ENCODE measurements around the gene METTL16. TPM values are rescaled to one million over a fixed set of nuclear protein-coding genes. Genes with fewer than 3 reads are reported as not detected.

The METTL16 gene
- total and polyA plus RNA-seq, 2 of the 4 experiments (the other 2 are of a cell fraction) = 11.8 to 15.4 TPM

DNA sequence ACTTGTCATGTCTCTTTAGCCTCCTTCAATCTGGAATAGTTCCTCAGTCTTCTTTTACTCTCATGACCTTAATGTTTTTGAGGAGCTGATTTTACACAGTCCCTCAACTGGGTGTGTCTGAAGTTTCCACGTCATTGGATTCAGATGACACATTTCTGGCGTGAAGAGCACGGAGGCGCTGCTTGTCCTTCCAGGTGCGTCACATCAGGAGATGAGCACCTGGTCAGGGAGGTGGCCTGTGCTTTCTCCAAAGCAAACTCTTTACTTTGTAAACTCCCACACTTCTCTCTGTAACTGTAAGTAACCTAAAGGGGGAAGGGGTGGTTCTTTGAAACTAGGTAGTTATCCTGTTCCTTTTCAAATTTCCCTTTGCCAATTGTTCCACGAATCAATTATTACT, 58.4 kb downstream of the METTL16 start:
- H4K91ac ChIP-seq (ENCODE audit: insufficient read depth, low read depth, low read length) = no peak overlapping the region
- H2BK120ac ChIP-seq (ENCODE audit: low read depth, low read length) = no peak overlapping the region
- ChIA-PET CTCF (interaction anchor here (0.6 kb wide), 1 partner anchor 200 kb away, joined by 3 read pairs; no protein-coding TSS in a partner anchor), POLR2A (ENCODE audit: unreplicated experiment) (no interaction called here)
- H2AK9ac ChIP-seq (replicated peaks; ENCODE audit: low read depth, low read length, poor library complexity) = no peak overlapping the region
- H3K27ac ChIP-seq (ENCODE audit: insufficient read depth, low read length) = no peak overlapping the region
- H3K36me3 ChIP-seq (ENCODE audit: control insufficient read depth, insufficient read depth, low read length) = peaks cover 3% of the 10 kb centered on the region; the same call in 1 of the 2 replicates
- no peak overlapping the region for H2BK15ac ChIP-seq (ENCODE audit: low read depth, low read length)
- no peak overlapping the region for H3K4me2 ChIP-seq (ENCODE audit: low read depth, low read length)
- no peak overlapping the region; the same call in 1 of the 2 replicates for H2AK5ac ChIP-seq (ENCODE audit: low read depth, low read length)
- no peak overlapping the region for H3K14ac ChIP-seq (replicated peaks; ENCODE audit: low read depth, low read length)
- H4K5ac ChIP-seq (ENCODE audit: low read depth, low read length) = no peak overlapping the region
- peaks cover 14% of the 10 kb centered on the region for H3K9me1 ChIP-seq (ENCODE audit: insufficient read depth, low read length)
- peaks cover 3% of the 10 kb centered on the region; the same call in 1 of the 2 replicates for H3K4me1 ChIP-seq (ENCODE audit: control insufficient read depth, insufficient read depth, low read length)
- H4K8ac ChIP-seq (ENCODE audit: low read depth in 2 of 2, low read length in 2 of 2) = no peak overlapping the region
- no peaks in the 10 kb centered on the region for H3K9me3 ChIP-seq (ENCODE audit: control insufficient read depth, insufficient read depth, low read length)
- intact Hi-C loops (cut with micrococcal nuclease) = loop anchor here (10.0 kb wide), 1 partner anchor 141 kb away; the partner anchor contains the start of gene PAFAH1B1
- no peaks in the 10 kb centered on the region for H3K27me3 ChIP-seq (ENCODE audit: control insufficient read depth, insufficient read depth, low read length)
- dilution Hi-C loops (cut with HindIII; ENCODE audit: low sequenced_read_pairs, unreplicated experiment) = no loop called here
- H2BK5ac ChIP-seq (ENCODE audit: low read depth, low read length, poor library complexity, severe bottlenecking) = no peak overlapping the region
- no peak for DNase-seq
- in situ Hi-C loops (cut with MboI; ENCODE audit: low sequenced_read_pairs) = no loop called here
- no TSS peak for BruUV-seq (replicated peaks)
- TF ChIP-seq USF2 (IDR thresholded peaks at IDR 0.05; ENCODE audit: low read depth, low read length) (no peak), MXI1 (IDR thresholded peaks at IDR 0.05; ENCODE audit: borderline replicate concordance, low read depth, low read length) (no peak), RCOR1 (IDR thresholded peaks at IDR 0.05; ENCODE audit: insufficient replicate concordance, low read length) (no peak), CHD1 (IDR thresholded peaks at IDR 0.05; ENCODE audit: low read depth, low read length) (no peak), RFX5 (IDR thresholded peaks at IDR 0.05; ENCODE audit: low read depth, low read length) (no peak), BHLHE40 (IDR thresholded peaks at IDR 0.05; ENCODE audit: low read depth, low read length) (no peak), NFE2L2 (IDR thresholded peaks at IDR 0.05; ENCODE audit: low read depth, low read length) (no peak), CTCF (conservative IDR thresholded peaks at IDR 0.05; ENCODE audit: low read depth, low read length) (no peak), CEBPB (IDR thresholded peaks at IDR 0.05; ENCODE audit: low read depth, low read length) (no peak), POLR2A (IDR thresholded peaks at IDR 0.05; ENCODE audit: low read depth, low read length) (no peak), RAD21 (IDR thresholded peaks at IDR 0.05; ENCODE audit: low read length) (no peak)
- TF ChIP-seq, protein P1, sequence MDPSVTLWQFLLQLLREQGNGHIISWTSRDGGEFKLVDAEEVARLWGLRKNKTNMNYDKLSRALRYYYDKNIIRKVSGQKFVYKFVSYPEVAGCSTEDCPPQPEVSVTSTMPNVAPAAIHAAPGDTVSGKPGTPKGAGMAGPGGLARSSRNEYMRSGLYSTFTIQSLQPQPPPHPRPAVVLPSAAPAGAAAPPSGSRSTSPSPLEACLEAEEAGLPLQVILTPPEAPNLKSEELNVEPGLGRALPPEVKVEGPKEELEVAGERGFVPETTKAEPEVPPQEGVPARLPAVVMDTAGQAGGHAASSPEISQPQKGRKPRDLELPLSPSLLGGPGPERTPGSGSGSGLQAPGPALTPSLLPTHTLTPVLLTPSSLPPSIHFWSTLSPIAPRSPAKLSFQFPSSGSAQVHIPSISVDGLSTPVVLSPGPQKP (IDR thresholded peaks at IDR 0.05; ENCODE audit: borderline replicate concordance, low read depth, low read length) = no peak
- no peak overlapping the region for H3K4ac ChIP-seq (ENCODE audit: low read depth, low read length)
- H3K23ac ChIP-seq (ENCODE audit: low read depth, low read length) = no peak overlapping the region
- no peak overlapping the region for H3K18ac ChIP-seq (ENCODE audit: low read depth, low read length)
- no peak overlapping the region for H3K56ac ChIP-seq (ENCODE audit: extremely low read depth, insufficient read depth, low read length)
- no peak overlapping the region for H2BK20ac ChIP-seq (ENCODE audit: low read depth, low read length)
- H2AFZ ChIP-seq (replicated peaks; ENCODE audit: low read length, poor library complexity) = no peak overlapping the region
- no peak for ATAC-seq (ENCODE audit: low read depth)
- peaks cover under 1% of the 10 kb centered on the region; the same call in 1 of the 2 replicates for H4K20me1 ChIP-seq (ENCODE audit: insufficient read depth, low read length)
- WGBS, 2 experiments (ENCODE audit: extremely low coverage in 2 of 2, insufficient read length in 1 of 2) = no CpG with 5 or more reads among the region's 6 CpGs
- H3K79me1 ChIP-seq (ENCODE audit: low read depth in 1 of 2, low read length in 2 of 2) = peaks cover 3 to 25% of the 10 kb centered on the region in 2 experiments; a peak in 3 of 4 replicates
- no peak overlapping the region for H3K9ac ChIP-seq (ENCODE audit: low read depth, low read length)
- no peak overlapping the region for H3K4me3 ChIP-seq (ENCODE audit: insufficient read depth, low read depth, low read length)
